Measurements from ENCODE around the gene ARHGAP28. TPM values are rescaled to one million over a fixed set of nuclear protein-coding genes. Genes with fewer than 3 reads are reported as not detected.

The ARHGAP28 gene
- polyA plus RNA-seq, 1 of the 3 experiments (the other 2 are of a cell fraction) = 0.99 TPM

- TF ChIP-seq, protein P1, sequence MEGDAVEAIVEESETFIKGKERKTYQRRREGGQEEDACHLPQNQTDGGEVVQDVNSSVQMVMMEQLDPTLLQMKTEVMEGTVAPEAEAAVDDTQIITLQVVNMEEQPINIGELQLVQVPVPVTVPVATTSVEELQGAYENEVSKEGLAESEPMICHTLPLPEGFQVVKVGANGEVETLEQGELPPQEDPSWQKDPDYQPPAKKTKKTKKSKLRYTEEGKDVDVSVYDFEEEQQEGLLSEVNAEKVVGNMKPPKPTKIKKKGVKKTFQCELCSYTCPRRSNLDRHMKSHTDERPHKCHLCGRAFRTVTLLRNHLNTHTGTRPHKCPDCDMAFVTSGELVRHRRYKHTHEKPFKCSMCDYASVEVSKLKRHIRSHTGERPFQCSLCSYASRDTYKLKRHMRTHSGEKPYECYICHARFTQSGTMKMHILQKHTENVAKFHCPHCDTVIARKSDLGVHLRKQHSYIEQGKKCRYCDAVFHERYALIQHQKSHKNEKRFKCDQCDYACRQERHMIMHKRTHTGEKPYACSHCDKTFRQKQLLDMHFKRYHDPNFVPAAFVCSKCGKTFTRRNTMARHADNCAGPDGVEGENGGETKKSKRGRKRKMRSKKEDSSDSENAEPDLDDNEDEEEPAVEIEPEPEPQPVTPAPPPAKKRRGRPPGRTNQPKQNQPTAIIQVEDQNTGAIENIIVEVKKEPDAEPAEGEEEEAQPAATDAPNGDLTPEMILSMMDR (IDR thresholded peaks at IDR 0.05) = no peak
These were observed 78.2 kb downstream of the ARHGAP28 start (continued) for GRCh38 chr18:6807515-6808257.

- TF ChIP-seq CHD2 (IDR thresholded peaks at IDR 0.05; ENCODE audit: low read length, partially characterized antibody) = no peak
- TF ChIP-seq MXI1 (IDR thresholded peaks at IDR 0.05; ENCODE audit: low read depth, low read length) = no peak
- TF ChIP-seq ELF1 (IDR thresholded peaks at IDR 0.05) = no peak
- no peak for TF ChIP-seq RAD21 (IDR thresholded peaks at IDR 0.05; ENCODE audit: low read length)
- no peak for TF ChIP-seq TEAD4 (IDR thresholded peaks at IDR 0.05; ENCODE audit: borderline replicate concordance, insufficient read depth)
- TF ChIP-seq GATA2 (CRISPR knock-in tag; IDR thresholded peaks at IDR 0.05) = no peak
- TF ChIP-seq, protein P1 (IDR thresholded peaks at IDR 0.05) = no peak
- no peak for TF ChIP-seq PBX3 (IDR thresholded peaks at IDR 0.05)
- TF ChIP-seq RXRA (IDR thresholded peaks at IDR 0.05; ENCODE audit: borderline replicate concordance, low read depth) = no peak
- no peak for TF ChIP-seq SIN3A (IDR thresholded peaks at IDR 0.05; ENCODE audit: borderline replicate concordance, low read depth, low read length)
- TF ChIP-seq RCOR1 (IDR thresholded peaks at IDR 0.05; ENCODE audit: low read length) = no peak
- TF ChIP-seq FOSL2 (IDR thresholded peaks at IDR 0.05; ENCODE audit: borderline replicate concordance, low read depth) = no peak
- TF ChIP-seq REST (IDR thresholded peaks at IDR 0.05; ENCODE audit: low read depth, low read length) = no peak
- no peak for TF ChIP-seq FOXM1 (IDR thresholded peaks at IDR 0.05; ENCODE audit: low read depth)
- TF ChIP-seq USF1 (IDR thresholded peaks at IDR 0.05; ENCODE audit: borderline replicate concordance, low read depth) = no peak
- TF ChIP-seq NFIC (IDR thresholded peaks at IDR 0.05; ENCODE audit: borderline replicate concordance) = no peak
- TF ChIP-seq POLR2AphosphoS5 (IDR thresholded peaks at IDR 0.05; ENCODE audit: low read depth, low read length) = no peak
- no peak for TF ChIP-seq IRF3 (IDR thresholded peaks at IDR 0.05; ENCODE audit: low read depth, low read length)
- TF ChIP-seq YY1 (IDR thresholded peaks at IDR 0.05; ENCODE audit: low read depth) = no peak
- CTCF ChIA-PET = no interaction called here
- Histone ChIP-seq H4K20me1 (ENCODE audit: insufficient read depth) (no peaks in the 10 kb centered on the region), H3K9me2 (no peaks in the 10 kb centered on the region), H3K9ac (no peak overlapping the region), H3K4me3 (ENCODE audit: low read depth in 2 of 2, low read length in 1 of 2) (no peak overlapping the region), H3K4me2 (no peak overlapping the region), H3K27ac (ENCODE audit: low read depth in 2 of 2, low read length in 1 of 2) (no peak overlapping the region), H3K4me1 (ENCODE audit: control insufficient read depth in 1 of 2, insufficient read depth in 2 of 2, low read depth in 1 of 2, low read length in 1 of 2) (peaks cover 0 to 3% of the 10 kb centered on the region in 2 experiments; a peak in 2 of 4 replicates), H3K36me3 (replicated peaks in 1 of 2; ENCODE audit: control insufficient read depth in 1 of 2, insufficient read depth in 2 of 2, low read length in 1 of 2) (no peaks in the 10 kb centered on the region), H3K9me3 (no peaks in the 10 kb centered on the region), H2AFZ (ENCODE audit: low read depth) (no peak overlapping the region), H3K27me3 (ENCODE audit: insufficient read depth) (no peaks in the 10 kb centered on the region), H3F3A (replicated peaks; ENCODE audit: insufficient read depth) (no peaks in the 10 kb centered on the region), H3K79me2 (ENCODE audit: insufficient read depth) (no peaks in the 10 kb centered on the region)
- no peak for DNase-seq
- POLR2A ChIA-PET = no interaction called here
These were observed 80.7 kb downstream of the ARHGAP28 start for GRCh38 chr18:6810191-6810590.
